ENCODE data around the gene AAGAB.
A peak's percentile ranks its signal among the peaks of the same experiment; 100 is the strongest.
"Not testable (repeated sequence)": the region's sequence is repeated elsewhere in the genome, so short reads cannot be mapped to it uniquely, and the experiment has no call there.

The AAGAB gene

GRCh38 chr15:67156834-67157233 is 97.6 kb downstream of the AAGAB start:
- no peaks in the 10 kb centered on the region for H3K9me3 ChIP-seq (ENCODE audit: insufficient read depth, low read depth, low read length)
- H3K9ac ChIP-seq (ENCODE audit: low read depth, low read length), result no peak overlapping the region
- H3K36me3 ChIP-seq (ENCODE audit: insufficient read depth, low read length), result no peaks in the 10 kb centered on the region
- 90% methylated on average over 3 of the region's 3 CpGs for WGBS
- no peak overlapping the region for H3K27ac ChIP-seq (ENCODE audit: low read depth, low read length)
- no peak overlapping the region for H3K4me3 ChIP-seq (ENCODE audit: low read length)
- H3K27me3 ChIP-seq (ENCODE audit: insufficient read depth, low read length), result no peaks in the 10 kb centered on the region
- peaks cover 11% of the 10 kb centered on the region for H3K4me1 ChIP-seq (ENCODE audit: insufficient read depth, low read length)

- Histone ChIP-seq H3K4me3 (ENCODE audit: low read length) (no peak overlapping the region), H3K9ac (ENCODE audit: low read depth, low read length) (no peak overlapping the region), H3K27me3 (ENCODE audit: insufficient read depth, low read length) (no peaks in the 10 kb centered on the region), H3K27ac (ENCODE audit: low read depth, low read length) (no peak overlapping the region), H3K36me3 (ENCODE audit: insufficient read depth, low read length) (no peaks in the 10 kb centered on the region), H3K9me3 (ENCODE audit: insufficient read depth, low read depth, low read length) (no peaks in the 10 kb centered on the region), H3K4me1 (ENCODE audit: insufficient read depth, low read length) (peaks cover 12% of the 10 kb centered on the region)
- WGBS, result 84% methylated on average over 2 of the region's 2 CpGs
Observed at GRCh38 chr15:67156426-67156825, 98.0 kb downstream of the AAGAB start.

- H3K4me1 ChIP-seq (ENCODE audit: insufficient read depth, low read length), result peaks cover 29% of the 10 kb centered on the region
- H3K27me3 ChIP-seq (ENCODE audit: insufficient read depth, low read length), result no peaks in the 10 kb centered on the region
- no peaks in the 10 kb centered on the region for H3K36me3 ChIP-seq (ENCODE audit: insufficient read depth, low read length)
- H3K4me3 ChIP-seq (ENCODE audit: low read length), result no peak overlapping the region
- no peaks in the 10 kb centered on the region for H3K9me3 ChIP-seq (ENCODE audit: insufficient read depth, low read depth, low read length)
- no peak overlapping the region for H3K9ac ChIP-seq (ENCODE audit: low read depth, low read length)
- H3K27ac ChIP-seq (ENCODE audit: low read depth, low read length), result no peak overlapping the region
Observed at GRCh38 chr15:67154249-67154648, 100.2 kb downstream of the AAGAB start.

- not testable (repeated sequence) for H3K27me3 ChIP-seq (ENCODE audit: insufficient read depth, low read length); H3K4me3 ChIP-seq (ENCODE audit: low read length); H3K36me3 ChIP-seq (ENCODE audit: insufficient read depth, low read length); H3K9ac ChIP-seq (ENCODE audit: low read depth, low read length); H3K9me3 ChIP-seq (ENCODE audit: insufficient read depth, low read depth, low read length)
- H3K27ac ChIP-seq (ENCODE audit: low read depth, low read length), result peak overlapping the region; percentile 56; the same call in 1 of the 2 replicates
- H3K4me1 ChIP-seq (ENCODE audit: insufficient read depth, low read length), result peaks cover 41% of the 10 kb centered on the region
- WGBS, result 63% methylated on average over 6 of the region's 6 CpGs
Observed at GRCh38 chr15:67153044-67153443, 101.4 kb downstream of the AAGAB start.

GRCh38 chr15:67152429-67152828 is 102.0 kb downstream of the AAGAB start:
- no peak overlapping the region for H3K4me3 ChIP-seq (ENCODE audit: low read length)
- no peaks in the 10 kb centered on the region for H3K36me3 ChIP-seq (ENCODE audit: insufficient read depth, low read length)
- H3K9me3 ChIP-seq (ENCODE audit: insufficient read depth, low read depth, low read length), result no peaks in the 10 kb centered on the region
- H3K27ac ChIP-seq (ENCODE audit: low read depth, low read length), result peak overlapping the region; percentile 56; the same call in 1 of the 2 replicates
- no peaks in the 10 kb centered on the region; the same call in 1 of the 2 replicates for H3K27me3 ChIP-seq (ENCODE audit: insufficient read depth, low read length)
- 36% methylated on average over 1 of the region's 1 CpG for WGBS
- H3K4me1 ChIP-seq (ENCODE audit: insufficient read depth, low read length), result peaks cover 47% of the 10 kb centered on the region
- no peak overlapping the region for H3K9ac ChIP-seq (ENCODE audit: low read depth, low read length)
